ENCODE results near the gene MAPK8. TPM values are rescaled to one million over a fixed set of nuclear protein-coding genes. Genes with fewer than 3 reads are reported as not detected.
"Not testable (repeated sequence)": the region's sequence is repeated elsewhere in the genome, so short reads cannot be mapped to it uniquely, and the experiment has no call there.

Gene MAPK8
- total RNA-seq, 2 experiments from 2014 or later = 44.2 to 45.4 TPM

- Mint-ChIP-seq H3K9me3 (peaks cover 15% of the 10 kb centered on the region), H3K36me3 (peaks cover 26% of the 10 kb centered on the region), H3K27ac (no peak overlapping the region), H3K4me1 (ENCODE audit: low read depth) (no peaks in the 10 kb centered on the region), H3K27me3 (no peaks in the 10 kb centered on the region), H3K4me3 (no peak overlapping the region)
- ChIA-PET POLR2A (no interaction called here), CTCF (no interaction called here)
- DNase-seq = no peak
- intact Hi-C loops (cut with micrococcal nuclease) = no loop called here
These were observed 110.2 kb downstream of the MAPK8 start for GRCh38 chr10:48416584-48417232.

- ChIA-PET POLR2A (no interaction called here), CTCF (no interaction called here)
- H3K36me3 Mint-ChIP-seq = peaks cover 20% of the 10 kb centered on the region
- no peak overlapping the region for H3K4me3 Mint-ChIP-seq
- no peaks in the 10 kb centered on the region for H3K27me3 Mint-ChIP-seq
- peaks cover 9% of the 10 kb centered on the region for H3K9me3 Mint-ChIP-seq
- intact Hi-C loops (cut with micrococcal nuclease) = no loop called here
- no peak for DNase-seq
- no peaks in the 10 kb centered on the region for H3K4me1 Mint-ChIP-seq (ENCODE audit: low read depth)
- no peak overlapping the region for H3K27ac Mint-ChIP-seq
These were observed 110.9 kb downstream of the MAPK8 start for GRCh38 chr10:48417374-48417773.

- intact Hi-C loops (cut with micrococcal nuclease) = no loop called here
- H3K27ac Mint-ChIP-seq = no peak overlapping the region
- no peak overlapping the region for H3K4me3 Mint-ChIP-seq
- H3K27me3 Mint-ChIP-seq = no peaks in the 10 kb centered on the region
- H3K36me3 Mint-ChIP-seq = peaks cover 11% of the 10 kb centered on the region
- H3K9me3 Mint-ChIP-seq = peaks cover under 1% of the 10 kb centered on the region
- no peaks in the 10 kb centered on the region for H3K4me1 Mint-ChIP-seq (ENCODE audit: low read depth)
- ChIA-PET POLR2A (no interaction called here), CTCF (interaction anchor here (1.0 kb wide), 1 partner anchor 239 kb away, joined by 3 read pairs; no protein-coding TSS in a partner anchor)
- no peak for DNase-seq
These were observed 111.8 kb downstream of the MAPK8 start for GRCh38 chr10:48418189-48418788.

GRCh38 chr10:48419714-48420113 lies 113.2 kb downstream of the MAPK8 start:
- H3K9me3 Mint-ChIP-seq = no peaks in the 10 kb centered on the region
- H3K36me3 Mint-ChIP-seq = peaks cover 7% of the 10 kb centered on the region
- H3K27me3 Mint-ChIP-seq = no peaks in the 10 kb centered on the region
- ChIA-PET CTCF (no interaction called here), POLR2A (no interaction called here)
- no peaks in the 10 kb centered on the region for H3K4me1 Mint-ChIP-seq (ENCODE audit: low read depth)
- H3K4me3 Mint-ChIP-seq = no peak overlapping the region
- DNase-seq = no peak
- intact Hi-C loops (cut with micrococcal nuclease) = no loop called here
- H3K27ac Mint-ChIP-seq = no peak overlapping the region

GRCh38 chr10:48421862-48422261 lies 115.4 kb downstream of the MAPK8 start:
- intact Hi-C loops (cut with micrococcal nuclease); H3K4me1 Mint-ChIP-seq (ENCODE audit: low read depth); H3K27ac Mint-ChIP-seq; H3K9me3 Mint-ChIP-seq; H3K4me3 Mint-ChIP-seq; CTCF ChIA-PET; POLR2A ChIA-PET; H3K27me3 Mint-ChIP-seq; H3K36me3 Mint-ChIP-seq; DNase-seq: not testable (repeated sequence)

GRCh38 chr10:48423884-48424283 lies 117.4 kb downstream of the MAPK8 start:
- intact Hi-C loops (cut with micrococcal nuclease) = no loop called here
- ChIA-PET CTCF (interaction anchor here (1.0 kb wide), 1 partner anchor 233 kb away, joined by 3 read pairs; no protein-coding TSS in a partner anchor), POLR2A (no interaction called here)
- Mint-ChIP-seq H3K4me3 (no peak overlapping the region), H3K36me3 (peaks cover 8% of the 10 kb centered on the region), H3K27ac (no peak overlapping the region), H3K4me1 (ENCODE audit: low read depth) (no peaks in the 10 kb centered on the region), H3K27me3 (no peaks in the 10 kb centered on the region), H3K9me3 (no peaks in the 10 kb centered on the region)
- DNase-seq = no peak

GRCh38 chr10:48428896-48429295 lies 122.4 kb downstream of the MAPK8 start:
- no peak overlapping the region for H3K27ac Mint-ChIP-seq
- POLR2A ChIA-PET = no interaction called here
- DNase-seq = no peak
- H3K4me3 Mint-ChIP-seq = no peak overlapping the region
- intact Hi-C loops (cut with micrococcal nuclease) = no loop called here
- peaks cover 17% of the 10 kb centered on the region for H3K36me3 Mint-ChIP-seq
- no peaks in the 10 kb centered on the region for H3K9me3 Mint-ChIP-seq
- H3K27me3 Mint-ChIP-seq = no peaks in the 10 kb centered on the region
- no peaks in the 10 kb centered on the region for H3K4me1 Mint-ChIP-seq (ENCODE audit: low read depth)
- CTCF ChIA-PET = no interaction called here

GRCh38 chr10:48429309-48429708 lies 122.8 kb downstream of the MAPK8 start:
- H3K36me3 Mint-ChIP-seq = peaks cover 16% of the 10 kb centered on the region
- POLR2A ChIA-PET = no interaction called here
- H3K4me3 Mint-ChIP-seq = no peak overlapping the region
- intact Hi-C loops (cut with micrococcal nuclease) = no loop called here
- H3K27ac Mint-ChIP-seq = no peak overlapping the region
- no peak for DNase-seq
- H3K9me3 Mint-ChIP-seq = no peaks in the 10 kb centered on the region
- H3K4me1 Mint-ChIP-seq (ENCODE audit: low read depth) = no peaks in the 10 kb centered on the region
- no peaks in the 10 kb centered on the region for H3K27me3 Mint-ChIP-seq
- CTCF ChIA-PET = no interaction called here

GRCh38 chr10:48430402-48430993 lies 124.0 kb downstream of the MAPK8 start:
- no peak overlapping the region for H3K4me3 Mint-ChIP-seq
- H3K36me3 Mint-ChIP-seq = peaks cover 19% of the 10 kb centered on the region
- H3K27me3 Mint-ChIP-seq = no peaks in the 10 kb centered on the region
- H3K27ac Mint-ChIP-seq = no peak overlapping the region
- POLR2A ChIA-PET = no interaction called here
- intact Hi-C loops (cut with micrococcal nuclease) = no loop called here
- no peaks in the 10 kb centered on the region for H3K4me1 Mint-ChIP-seq (ENCODE audit: low read depth)
- no peaks in the 10 kb centered on the region for H3K9me3 Mint-ChIP-seq
- CTCF ChIA-PET = no interaction called here
- no peak for DNase-seq

GRCh38 chr10:48431871-48432270 lies 125.4 kb downstream of the MAPK8 start:
- Mint-ChIP-seq H3K9me3 (no peaks in the 10 kb centered on the region), H3K27me3 (no peaks in the 10 kb centered on the region), H3K36me3 (peaks cover 18% of the 10 kb centered on the region), H3K4me1 (ENCODE audit: low read depth) (no peaks in the 10 kb centered on the region), H3K4me3 (no peak overlapping the region), H3K27ac (no peak overlapping the region)
- ChIA-PET POLR2A (no interaction called here), CTCF (interaction anchor here (0.5 to 1.0 kb wide), 2 partner anchors 69 to 226 kb away, joined by 4 read pairs; no protein-coding TSS in a partner anchor)
- no peak for DNase-seq
- intact Hi-C loops (cut with micrococcal nuclease) = no loop called here

- Mint-ChIP-seq H3K9me3 (no peaks in the 10 kb centered on the region), H3K4me1 (ENCODE audit: low read depth) (no peaks in the 10 kb centered on the region), H3K27me3 (no peaks in the 10 kb centered on the region), H3K4me3 (no peak overlapping the region), H3K36me3 (peaks cover 11% of the 10 kb centered on the region), H3K27ac (no peak overlapping the region)
- ChIA-PET POLR2A (no interaction called here), CTCF (no interaction called here)
- DNase-seq = no peak
- intact Hi-C loops (cut with micrococcal nuclease) = no loop called here
These were observed 131.1 kb downstream of the MAPK8 start for GRCh38 chr10:48437546-48437945.

- H3K27me3 Mint-ChIP-seq = no peaks in the 10 kb centered on the region
- ChIA-PET CTCF (no interaction called here), POLR2A (no interaction called here)
- no peaks in the 10 kb centered on the region for H3K9me3 Mint-ChIP-seq
- no peak overlapping the region for H3K4me3 Mint-ChIP-seq
- DNase-seq = no peak
- peaks cover 5% of the 10 kb centered on the region for H3K36me3 Mint-ChIP-seq
- H3K4me1 Mint-ChIP-seq (ENCODE audit: low read depth) = no peaks in the 10 kb centered on the region
- no peak overlapping the region for H3K27ac Mint-ChIP-seq
- intact Hi-C loops (cut with micrococcal nuclease) = no loop called here
These were observed 132.6 kb downstream of the MAPK8 start for GRCh38 chr10:48439031-48439430.

GRCh38 chr10:48439581-48440041 lies 133.1 kb downstream of the MAPK8 start:
- Mint-ChIP-seq H3K4me1 (ENCODE audit: low read depth) (no peaks in the 10 kb centered on the region), H3K4me3 (no peak overlapping the region), H3K27me3 (no peaks in the 10 kb centered on the region), H3K9me3 (no peaks in the 10 kb centered on the region), H3K36me3 (peaks cover 3% of the 10 kb centered on the region), H3K27ac (no peak overlapping the region)
- intact Hi-C loops (cut with micrococcal nuclease) = no loop called here
- ChIA-PET CTCF (interaction anchor here (0.8 kb wide), 1 partner anchor 219 kb away, joined by 3 read pairs; no protein-coding TSS in a partner anchor), POLR2A (no interaction called here)
- no peak for DNase-seq
